Esophagus muscularis mucosa (tissue), 4 donors: ENCODE results near the gene NDST1.

ENCODE experiments used
- CTCF ChIP-seq, 3 experiments: fragments of 200-600 bp in 2 of 3; fragments of 450-650 bp in 1 of 3; sonication (generic) in 2 of 3; IDR thresholded peaks; one replicate each; pipeline ENCODE4 v1.5.1; 2017 to 2019; ENCODE audit warnings: antibody characterized with exemption in 3 of 3, mild to moderate bottlenecking in 2 of 3, moderate library complexity in 1 of 3
- EP300 ChIP-seq: sonication (generic); formaldehyde crosslinking; IDR thresholded peaks from one replicate; pipeline ENCODE4 v1.6.1; 2017; ENCODE audit warnings: antibody characterized with exemption
- POLR2A ChIP-seq: fragments of 450-650 bp; IDR thresholded peaks from one replicate; pipeline ENCODE4 v1.6.1; 2017; ENCODE audit warnings: antibody characterized with exemption, moderate library complexity, mild to moderate bottlenecking, low read depth

- TF ChIP-seq CTCF (IDR thresholded peaks at IDR 0.05) (no peak), POLR2A (no peak), EP300 (no peak)
Observed at GRCh38 chr5:150527808-150528207, 19.9 kb downstream of the NDST1 start.
